Renal cortical epithelial cell (primary cell): Measurements from ENCODE around the gene OAF. TPM values are rescaled to one million over a fixed set of nuclear protein-coding genes. Genes with fewer than 3 reads are reported as not detected.

Experiments
- DNase-seq: peaks from one replicate; pipeline ENCODE4 v3.0.0-alpha.2; 2011; ENCODE audit warnings: low read depth
- total RNA-seq: library from RNA; depleted of rRNA; stranded (reverse); fragments of >200 nt; gene quantifications from 2 replicates; pipeline ENCODE4 v1.2.3, GENCODE V29; 2014

OAF gene
- total RNA-seq, 1 donor from 2014 or later = 29.1 TPM

DNA sequence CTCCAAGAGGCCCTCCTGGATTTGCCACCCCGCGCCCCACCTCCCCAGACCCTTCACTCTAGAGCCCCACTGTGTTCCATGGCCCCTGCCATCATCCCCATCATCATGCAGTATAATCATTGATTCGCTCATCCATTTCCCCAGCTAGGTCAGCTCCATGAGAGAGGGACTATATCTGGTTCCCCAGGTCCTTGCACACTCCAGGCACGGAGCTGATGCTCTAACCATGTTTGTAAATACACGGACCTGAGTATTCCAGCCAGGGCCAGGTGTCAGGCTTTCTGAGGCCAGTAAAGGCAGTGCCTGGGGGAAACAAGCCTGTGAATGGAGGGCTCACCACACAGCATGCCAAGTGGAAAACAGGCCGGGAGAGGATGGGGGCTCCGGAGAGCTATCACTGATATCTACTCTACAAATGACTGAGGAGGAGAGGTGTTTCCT, 27.1 kb upstream of the OAF start:
- no peak for DNase-seq

DNA sequence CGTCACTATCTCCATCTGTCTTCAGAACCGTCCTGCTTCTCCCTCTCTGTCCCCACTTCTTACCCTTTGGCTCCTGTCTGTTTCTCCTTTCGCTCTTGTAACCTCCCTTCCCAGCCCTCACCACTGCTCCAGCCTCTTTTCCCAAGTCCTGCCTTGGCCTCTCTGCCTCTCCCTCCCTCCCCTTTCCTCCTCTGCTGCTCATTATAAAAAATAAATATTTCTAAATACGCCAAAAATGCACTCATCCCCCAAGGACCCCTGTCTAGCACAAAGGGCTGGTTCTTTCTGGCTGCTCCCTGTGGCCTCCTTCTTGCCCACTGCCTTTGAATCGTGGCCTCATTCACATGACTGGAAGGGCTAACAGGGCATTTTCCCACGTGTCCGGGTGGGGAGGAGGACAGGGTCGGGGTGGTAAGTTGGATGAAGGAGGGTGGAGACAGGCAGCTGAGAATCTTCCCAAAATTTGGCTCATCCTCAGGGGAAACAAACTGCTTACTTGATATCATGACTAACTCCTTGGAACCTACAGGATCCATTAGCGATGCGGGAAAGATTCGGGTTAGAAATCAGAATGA, 26.4 kb upstream of the OAF start:
- no peak for DNase-seq

DNA sequence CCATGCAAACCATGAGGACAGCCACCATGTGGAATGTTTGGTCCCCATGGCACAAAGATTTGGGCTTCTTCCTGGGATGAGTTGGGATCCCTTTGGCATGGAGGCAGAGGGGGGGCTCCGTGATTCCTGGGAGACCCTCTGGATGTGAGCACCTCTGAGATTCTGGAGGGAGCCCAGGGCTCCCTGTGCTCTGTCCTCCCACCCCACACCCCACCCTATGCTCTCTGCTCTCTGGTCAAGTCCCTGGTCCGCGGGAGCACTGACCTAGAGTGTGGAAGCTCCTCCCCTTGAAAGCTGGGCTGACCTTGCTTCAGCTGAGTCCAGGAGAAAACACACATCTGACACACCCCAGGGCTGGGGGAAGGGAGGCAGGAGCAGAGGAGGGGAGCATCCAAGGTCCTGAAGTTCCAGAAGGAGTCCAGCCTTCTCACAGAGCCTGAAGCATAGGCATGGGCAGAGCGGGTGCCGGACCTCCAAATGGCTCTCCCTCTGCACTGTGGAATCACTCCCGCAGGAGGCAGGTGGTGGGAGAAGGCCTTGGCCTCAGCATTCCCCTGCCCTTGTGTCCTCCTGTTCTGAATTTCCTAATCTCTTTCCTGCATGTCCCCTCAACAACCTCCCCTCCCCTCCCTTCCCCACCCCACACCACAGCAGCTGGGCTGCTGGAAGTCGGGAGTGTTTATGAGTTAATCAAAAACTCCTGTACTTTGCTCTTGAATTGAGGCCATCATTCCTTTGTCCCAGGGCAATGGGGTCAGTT, 25.7 kb upstream of the OAF start:
- DNase-seq = peak; percentile 87

DNA sequence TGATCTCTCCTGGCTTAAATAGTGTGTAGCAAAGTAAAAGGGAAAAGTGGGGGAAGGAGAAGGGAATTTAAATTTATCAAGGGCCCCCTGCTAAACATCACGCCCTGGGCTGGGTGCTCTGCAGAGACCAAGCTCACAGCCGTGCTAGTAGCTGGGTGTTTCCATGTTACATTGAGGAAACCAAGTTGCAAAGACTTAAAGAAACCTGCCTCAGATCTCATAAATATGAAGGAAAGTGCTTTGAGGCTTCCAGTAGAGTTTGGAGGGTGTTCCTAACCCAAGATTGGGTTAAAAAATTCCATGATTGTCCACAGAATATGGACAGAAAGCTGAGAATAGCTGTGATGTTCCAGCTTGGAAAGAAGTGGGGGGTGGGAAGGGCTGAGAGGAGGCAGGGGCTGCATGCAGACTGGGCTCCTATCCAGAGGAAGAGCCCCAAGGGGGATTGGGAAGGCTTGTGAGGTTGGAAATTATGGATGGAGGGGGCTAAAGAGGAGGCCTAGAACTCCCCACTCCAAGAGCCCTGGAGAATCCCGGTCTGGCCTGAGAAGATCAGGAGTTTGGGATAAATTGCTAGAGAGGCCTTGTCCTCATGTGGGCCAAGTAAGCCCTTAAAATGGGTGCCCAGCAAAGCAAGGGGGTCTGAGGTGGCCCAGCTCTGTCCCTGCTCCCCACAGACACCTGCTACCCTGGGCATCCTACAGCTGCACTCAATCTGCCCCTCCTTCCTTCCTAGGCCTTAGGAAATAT, 25.0 kb upstream of the OAF start:
- DNase-seq = no peak

DNA sequence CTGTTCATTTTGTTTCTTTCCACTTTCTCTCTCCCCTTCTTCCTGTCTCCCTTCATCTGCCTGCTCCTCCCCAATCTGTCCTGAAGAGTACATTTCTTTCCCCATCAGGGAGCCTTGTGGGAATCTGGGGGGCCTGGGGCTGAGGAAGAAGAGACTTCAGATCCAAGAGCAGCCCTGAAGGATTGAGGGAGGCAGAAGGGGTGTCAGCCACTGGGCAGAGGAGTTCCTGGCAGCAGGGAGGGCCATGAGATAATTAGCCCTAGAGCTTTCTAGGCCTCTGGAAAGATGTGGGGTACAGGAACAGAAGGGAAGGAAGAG, 24.4 kb upstream of the OAF start:
- DNase-seq = no peak

DNA sequence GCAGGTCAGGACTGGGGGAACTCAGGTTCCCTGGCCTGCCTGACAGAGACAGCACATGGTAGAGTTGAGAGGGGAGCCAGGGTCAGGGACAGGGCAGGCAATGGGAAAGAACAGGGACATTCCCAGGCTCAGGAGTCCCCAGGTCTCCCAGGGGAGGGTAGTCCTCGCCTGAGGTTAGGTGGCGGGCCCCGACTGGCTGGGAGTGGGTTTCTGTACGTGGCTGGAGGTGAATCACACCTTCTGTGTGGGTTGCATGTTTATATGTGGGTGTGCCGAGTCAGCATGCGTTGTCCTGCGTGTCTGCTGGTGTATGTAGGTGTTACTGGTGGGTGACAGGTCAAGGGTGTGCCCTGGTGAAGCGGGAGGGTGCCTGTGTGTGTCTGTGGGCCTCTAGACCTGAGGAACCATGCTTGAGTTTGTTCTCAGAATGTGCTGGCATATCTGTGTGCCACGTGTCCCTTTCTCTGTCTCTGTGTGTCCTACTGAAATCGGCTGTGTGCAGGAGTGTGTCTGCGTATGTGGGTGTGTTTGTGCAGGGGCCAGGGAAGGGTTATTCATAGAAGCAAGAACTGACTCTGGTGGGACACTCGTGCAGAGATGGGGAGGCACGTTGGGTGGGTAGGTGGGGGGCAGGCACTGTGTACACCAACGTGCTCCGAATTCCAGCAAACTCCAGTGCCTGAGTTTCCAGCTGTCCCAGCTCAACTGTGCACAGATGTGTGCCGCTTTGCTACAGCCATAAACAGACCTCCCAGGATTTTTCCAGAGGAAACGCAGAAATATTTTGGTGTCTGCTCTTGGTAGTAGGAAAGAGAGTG, 23.8 kb upstream of the OAF start:
- peak; percentile 72 for DNase-seq

DNA sequence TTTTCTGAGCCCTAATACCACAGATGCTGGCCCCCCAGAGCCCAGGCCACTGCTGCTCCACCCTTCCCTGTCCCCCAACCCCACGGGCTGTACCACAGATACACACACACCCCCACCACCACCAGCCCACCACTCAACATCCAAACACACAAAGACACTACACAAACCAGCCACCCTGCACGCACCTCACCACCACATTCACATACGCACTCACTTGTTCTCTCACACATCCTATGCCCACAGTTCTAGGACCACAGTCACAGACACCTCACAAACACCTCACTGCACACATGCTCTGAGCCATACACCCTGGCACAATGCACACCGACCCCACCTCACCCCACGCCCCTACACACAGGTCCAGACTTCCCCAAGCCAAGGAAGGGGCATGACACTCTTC, 22.5 kb upstream of the OAF start:
- no peak for DNase-seq

DNA sequence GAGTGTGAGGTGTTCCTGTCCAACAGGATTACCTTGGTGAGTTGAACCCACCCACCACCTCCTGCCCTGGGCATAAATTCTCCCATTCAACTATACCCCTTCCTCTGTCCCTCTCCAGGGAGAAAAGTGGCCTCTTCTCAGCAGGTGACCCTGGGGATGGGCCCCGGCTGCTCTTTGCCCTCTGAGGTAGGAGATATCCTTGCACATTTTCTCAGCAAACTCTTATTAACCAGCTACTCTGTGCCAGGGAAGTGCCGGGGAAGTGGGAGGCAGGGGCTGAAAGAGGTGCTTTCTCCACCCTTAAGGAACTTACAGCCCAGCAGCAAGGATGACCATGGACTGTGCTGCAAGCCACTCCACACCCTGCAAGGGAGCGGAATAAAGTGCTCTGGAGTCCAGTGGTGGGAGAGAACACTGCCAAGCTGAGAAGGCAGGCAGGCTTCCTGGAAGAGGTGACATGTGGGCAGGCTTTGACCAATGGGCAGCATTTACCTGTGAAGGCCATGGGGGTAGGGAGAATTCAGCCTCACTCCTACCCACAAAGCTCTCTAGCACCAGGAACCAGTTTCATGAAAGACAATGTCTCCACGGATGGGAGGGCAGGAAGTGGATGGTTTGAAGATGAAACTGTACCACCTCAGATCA, 21.9 kb upstream of the OAF start:
- no peak for DNase-seq

DNA sequence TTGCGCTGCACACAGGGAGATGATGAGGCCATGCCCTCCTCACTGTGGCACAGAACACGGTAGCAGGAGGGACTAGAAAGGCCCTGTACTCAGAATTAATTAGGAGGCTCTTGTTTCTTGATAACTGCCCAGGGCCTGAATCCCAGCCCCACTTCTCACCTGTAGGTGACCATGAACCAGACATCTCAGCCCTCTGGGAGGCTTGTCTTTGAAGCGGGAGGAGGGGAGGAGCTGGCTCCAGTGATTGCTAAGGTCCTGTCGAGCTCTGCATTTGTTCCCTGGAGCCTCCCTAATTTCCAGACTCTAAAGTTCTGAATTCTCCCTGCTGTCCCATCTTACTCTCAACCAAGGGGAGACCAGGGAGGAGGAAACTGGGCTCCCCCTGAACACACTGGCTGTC, 19.8 kb upstream of the OAF start:
- DNase-seq = no peak

DNA sequence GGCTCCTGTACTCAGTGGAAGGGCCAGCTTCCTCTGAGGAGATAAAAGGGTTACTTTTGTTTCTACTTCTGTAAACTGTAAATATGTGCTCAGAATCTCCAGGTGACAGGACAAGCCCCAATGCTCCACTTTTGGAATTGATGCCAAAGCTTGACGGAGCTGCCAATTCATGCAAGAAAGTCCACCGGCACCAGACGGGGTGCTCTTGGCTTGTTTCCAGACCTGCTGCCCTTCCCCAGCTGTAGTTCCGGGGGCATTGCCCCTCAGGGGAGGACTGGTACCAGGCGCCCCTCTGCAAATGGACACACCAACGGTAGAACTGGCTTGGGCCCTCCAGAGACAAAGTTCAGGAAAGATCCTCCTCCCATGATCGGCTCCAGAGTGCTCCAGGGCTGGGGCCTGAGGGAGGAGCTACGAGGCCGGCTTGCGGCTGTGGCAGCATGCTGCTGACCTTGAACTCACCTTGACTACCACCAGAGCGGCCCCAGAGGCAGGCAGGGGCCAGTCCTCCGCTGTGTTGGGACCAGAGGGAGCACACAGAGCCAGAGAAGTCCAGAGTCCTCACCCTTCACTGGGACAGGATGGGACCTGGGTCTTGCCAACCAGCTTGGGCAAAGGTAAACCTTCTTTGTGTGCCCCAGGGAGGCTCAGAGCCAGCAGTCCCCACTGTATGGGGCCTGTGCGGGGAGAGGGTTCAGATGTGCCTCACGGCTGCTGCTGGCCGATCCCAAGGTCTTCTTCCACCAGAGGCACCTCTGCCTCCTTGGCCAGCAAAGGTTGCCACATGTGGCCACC, 17.8 kb upstream of the OAF start:
- DNase-seq = no peak

DNA sequence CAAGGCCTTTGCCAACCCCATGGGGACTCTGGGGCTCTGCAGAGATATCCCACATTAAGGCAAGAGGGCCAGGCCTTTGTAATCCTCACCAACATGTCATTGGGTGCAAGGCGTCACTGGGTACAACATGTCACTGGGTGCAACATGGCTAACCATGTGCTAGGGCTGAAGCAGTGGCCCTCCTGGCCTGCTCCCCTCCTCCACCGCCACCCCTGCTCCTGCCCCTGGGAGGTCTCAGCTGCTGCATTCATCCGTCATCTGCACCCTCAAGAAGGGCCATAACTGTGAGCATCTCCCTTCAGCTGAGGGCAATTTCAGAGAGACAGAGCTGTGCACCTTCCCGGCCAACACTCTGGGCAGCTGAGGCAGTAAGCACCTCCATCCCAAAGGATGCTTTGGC, 16.7 kb upstream of the OAF start:
- no peak for DNase-seq

DNA sequence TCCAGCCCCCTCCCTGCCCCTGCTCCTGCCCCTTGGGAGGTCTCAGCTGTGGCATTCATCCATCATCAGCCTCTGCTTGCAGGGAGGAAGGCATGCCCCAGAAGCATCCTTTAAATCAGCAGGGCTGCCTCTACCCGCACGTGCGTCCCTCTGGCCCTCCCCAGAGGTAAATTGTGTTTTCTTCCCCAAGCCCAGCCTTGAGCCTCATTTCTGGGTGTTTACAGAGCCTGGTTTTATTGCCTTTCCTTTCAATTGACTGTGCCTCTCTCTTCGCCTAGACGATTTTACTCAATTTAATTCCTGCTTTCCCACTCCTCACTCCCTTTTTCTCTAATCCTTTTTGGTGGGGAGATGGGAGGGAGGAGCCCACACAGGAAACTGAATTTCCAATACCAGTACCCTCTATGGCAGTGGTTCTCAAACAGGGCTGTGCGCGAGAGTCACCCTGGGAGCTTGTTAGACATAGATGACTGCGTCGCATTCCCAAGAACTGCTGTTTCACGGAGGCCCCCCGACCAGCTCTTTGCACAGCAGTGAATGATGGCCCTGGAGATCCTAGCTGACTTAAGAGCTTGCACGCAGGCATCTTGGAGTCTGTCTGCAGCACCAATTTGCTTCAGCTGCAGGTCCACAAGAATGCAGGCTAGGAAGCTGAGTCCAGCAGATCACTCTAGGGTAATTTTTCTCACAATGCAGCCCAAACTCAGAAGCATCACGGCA, 15.1 kb upstream of the OAF start:
- DNase-seq = no peak

DNA sequence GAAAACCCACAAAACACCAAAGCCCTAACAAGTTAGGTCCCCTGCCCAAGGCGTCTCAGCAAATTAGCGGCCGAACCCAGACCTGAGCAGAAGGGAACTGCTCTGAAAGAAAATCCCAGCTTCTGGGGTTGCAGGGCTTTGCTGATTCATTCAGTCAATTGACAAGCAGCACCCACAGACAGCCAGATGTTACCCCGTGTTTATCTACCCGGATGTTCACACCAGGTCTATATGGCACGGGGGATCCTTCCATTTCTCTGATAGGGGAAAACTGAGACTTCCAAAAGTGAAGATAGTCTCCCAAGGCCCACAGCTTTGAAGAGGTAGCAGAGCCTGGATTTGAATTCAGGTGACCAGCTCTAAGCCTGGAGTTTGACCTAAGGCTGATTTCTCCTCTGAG, 14.0 kb upstream of the OAF start:
- no peak for DNase-seq

DNA sequence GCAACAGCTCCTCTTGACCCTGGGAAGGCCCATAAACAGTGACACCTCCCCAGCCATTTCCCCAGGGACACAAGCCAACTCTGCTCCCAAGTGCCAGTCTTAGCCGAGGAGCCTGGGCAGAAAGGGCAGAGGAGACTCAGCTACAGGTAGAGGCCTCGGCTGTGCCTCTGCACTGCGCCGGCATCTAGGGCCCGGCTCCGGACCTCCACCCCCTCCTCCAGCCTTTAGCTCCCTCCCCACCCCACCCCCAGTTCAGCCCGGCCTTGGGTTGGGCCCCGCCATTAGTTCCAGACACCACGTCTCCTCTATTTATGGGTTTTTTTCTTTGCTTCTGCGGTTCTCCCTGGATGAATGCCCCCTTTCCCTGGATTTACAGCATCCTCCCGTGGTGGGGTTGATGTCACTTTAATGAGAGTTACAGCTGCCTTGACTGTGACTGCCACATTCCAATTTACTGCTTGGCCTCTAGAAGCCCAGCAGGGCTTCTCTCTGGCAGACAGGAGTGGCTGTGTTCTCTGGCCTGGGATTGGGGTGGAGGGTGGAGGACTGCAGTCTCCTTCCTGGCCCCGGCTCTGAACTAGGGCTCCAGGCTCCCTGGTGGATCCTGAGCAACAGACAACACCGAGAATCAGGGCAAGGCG, 13.5 kb upstream of the OAF start:
- DNase-seq = no peak

DNA sequence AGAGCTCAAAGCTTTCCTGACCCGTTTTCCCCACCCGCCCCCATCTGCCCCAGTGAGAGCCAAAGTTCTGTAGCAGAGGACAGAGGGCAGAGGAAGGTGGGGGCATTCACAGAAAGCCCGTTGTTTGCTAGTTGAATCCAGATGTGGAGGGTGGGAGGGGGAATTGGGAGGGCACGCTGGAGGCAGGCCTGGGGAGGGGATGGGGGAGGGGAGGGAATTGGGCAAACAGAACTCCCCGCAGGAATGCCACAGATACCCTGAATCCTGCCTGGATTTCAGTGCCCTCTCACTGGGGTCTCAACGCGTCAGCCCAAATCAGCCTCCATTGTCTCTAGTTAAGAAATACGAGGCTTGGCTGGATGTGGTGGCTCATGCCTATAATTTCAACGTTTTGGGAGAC, 12.9 kb upstream of the OAF start:
- no peak for DNase-seq

DNA sequence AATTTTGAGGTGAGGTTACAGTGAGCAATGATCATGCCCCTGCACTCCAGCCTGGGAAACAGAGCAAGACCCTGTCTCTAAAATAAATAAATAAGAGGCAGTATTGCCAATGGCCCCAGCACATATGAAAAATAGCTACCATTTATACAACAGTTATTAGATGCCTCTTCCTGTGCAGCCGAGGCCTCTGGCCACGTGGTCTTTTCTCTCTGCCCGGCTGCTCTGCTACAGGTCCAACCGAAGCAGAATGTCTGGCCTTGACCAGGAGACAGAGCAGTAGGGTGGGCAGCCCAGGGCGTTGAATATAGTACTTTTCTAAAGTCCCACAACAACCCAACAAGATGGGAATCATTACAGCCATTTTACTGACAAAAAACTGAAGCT, 12.4 kb upstream of the OAF start:
- no peak for DNase-seq

DNA sequence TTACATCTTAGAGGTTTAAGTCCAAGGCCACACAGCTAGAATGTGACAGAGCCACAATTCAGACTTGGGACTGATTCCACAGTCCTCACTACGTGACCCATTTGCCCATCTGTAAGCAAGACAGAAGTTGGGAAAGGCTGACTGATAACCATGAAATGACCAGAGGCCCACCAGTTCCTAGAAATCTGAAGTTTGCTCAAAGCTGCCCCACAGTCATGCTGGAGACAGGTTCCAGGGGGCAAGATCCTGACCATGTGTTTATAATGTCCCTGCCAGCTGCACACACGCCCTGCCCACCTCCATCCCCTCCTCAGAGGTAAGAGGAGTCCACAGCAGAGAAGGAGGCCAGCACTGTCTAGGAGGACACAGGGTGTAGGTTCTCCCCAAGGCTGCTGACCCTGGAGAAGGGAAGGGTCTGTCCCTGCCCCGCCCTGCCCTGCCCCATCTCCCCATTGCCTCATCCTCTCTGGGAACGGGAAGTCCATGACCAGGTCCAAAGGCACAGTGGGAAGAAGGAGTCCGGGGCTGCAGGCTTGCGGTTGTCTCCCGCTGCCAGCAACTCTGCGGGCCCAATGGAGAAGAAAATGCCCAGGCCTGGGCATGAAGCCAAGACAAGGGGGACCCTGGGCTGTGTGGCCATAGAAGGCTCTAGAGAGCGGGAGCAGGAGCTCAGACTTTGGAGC, 11.9 kb upstream of the OAF start:
- no peak for DNase-seq

DNA sequence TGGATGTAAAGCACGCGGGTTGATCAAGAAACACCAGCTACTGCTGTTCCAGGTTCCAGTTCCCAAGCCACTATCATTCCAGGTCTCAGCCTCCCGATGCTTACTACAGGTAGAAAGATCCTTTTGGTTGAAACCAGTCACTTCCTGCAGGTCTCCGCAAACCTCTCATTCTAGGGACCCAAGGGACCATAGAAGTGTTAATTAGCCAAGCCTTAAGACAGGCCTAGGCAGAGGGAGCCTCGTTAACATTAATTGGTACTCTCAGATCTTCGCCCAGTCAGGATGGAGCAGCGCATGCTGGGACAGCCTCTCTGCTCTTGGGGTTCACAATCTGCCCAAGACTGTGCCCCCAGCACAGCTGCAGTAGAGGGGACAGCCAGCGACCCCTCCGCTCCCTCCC, 11.2 kb upstream of the OAF start:
- DNase-seq = no peak

DNA sequence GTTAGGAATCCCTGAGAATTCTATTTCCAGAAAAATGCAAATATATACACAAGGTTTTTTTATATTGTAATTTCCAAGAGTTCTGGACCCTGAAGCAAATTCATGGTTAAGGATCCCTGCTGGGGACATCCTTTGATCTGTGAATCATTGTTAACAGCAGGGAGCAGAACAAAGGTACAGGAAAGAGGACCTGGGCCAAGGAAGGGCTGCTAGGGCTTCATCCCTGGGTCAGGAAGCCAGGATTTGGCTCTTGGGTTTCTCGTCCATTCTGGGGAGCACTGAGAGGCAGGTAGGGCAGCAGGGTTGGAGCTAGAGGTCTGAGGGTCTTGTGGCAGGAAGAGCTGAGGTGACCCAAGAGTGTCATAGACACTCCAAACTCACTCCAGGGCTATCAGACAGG, 10.2 kb upstream of the OAF start:
- DNase-seq = no peak
